GM21737 (cell line): Measurements from ENCODE around the gene KCNH3.

ENCODE experiments used
- ATAC-seq: cut with Tn5 transposase; IDR thresholded peaks from one replicate; pipeline ENCODE4 v1.9.1; 2021; ENCODE audit warnings: mild to moderate bottlenecking, moderate library complexity; ENCODE audit not compliant: unreplicated experiment

Gene KCNH3

DNA sequence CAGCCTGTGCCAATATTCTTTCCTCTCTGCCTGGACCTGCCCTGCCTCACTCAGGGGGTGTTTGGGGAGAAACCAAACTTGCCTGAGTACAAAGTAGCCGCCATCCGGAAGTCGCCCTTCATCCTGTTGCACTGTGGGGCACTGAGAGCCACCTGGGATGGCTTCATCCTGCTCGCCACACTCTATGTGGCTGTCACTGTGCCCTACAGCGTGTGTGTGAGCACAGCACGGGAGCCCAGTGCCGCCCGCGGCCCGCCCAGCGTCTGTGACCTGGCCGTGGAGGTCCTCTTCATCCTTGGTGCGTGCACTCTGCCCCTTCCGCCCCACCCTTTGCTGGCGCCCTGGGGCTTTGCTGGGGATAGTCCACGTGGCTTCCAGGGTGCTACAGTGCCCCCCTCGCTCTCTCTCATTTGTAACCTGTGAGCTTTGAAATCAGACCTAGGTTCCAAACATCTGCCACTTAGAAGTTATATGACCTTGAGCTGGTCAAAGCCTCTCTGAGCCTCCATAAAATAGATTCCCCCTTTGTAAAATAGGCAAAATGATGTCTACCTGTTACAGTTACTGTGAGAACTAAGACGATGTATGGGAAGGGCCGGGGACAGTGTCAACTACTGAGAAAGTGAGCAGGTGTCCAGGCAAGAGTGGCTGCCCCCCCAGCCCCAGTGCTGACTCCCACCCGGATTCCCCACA is 4.5 kb downstream of the KCNH3 start:
- ATAC-seq: no peak

DNA sequence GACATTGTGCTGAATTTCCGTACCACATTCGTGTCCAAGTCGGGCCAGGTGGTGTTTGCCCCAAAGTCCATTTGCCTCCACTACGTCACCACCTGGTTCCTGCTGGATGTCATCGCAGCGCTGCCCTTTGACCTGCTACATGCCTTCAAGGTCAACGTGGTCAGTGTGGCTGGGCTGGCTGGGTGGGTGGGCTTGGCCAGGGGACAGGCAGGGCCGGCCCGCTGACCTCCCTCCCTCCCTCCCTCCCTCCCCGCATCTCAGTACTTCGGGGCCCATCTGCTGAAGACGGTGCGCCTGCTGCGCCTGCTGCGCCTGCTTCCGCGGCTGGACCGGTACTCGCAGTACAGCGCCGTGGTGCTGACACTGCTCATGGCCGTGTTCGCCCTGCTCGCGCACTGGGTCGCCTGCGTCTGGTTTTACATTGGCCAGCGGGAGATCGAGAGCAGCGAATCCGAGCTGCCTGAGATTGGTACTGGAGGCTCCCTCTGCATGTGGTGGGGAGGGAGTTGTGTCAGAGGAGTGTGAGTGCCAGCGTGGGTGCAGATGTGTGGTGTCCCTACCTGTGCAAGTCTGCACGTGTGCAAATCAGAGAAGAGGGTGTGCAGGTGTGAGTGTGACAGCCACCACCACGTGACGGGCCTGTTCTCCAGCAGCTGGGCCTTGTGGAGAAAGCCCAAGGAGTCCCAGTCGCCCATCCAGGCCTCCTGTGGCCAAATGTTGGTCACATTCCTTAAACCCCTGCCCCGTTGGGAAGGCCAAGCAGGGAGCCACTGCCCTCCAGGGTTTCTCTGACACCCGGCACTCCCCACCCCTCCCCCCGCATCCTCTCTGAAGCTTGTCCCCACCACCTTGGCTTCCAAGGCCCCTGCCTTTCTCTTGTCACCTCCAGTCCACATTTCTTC is 5.3 kb downstream of the KCNH3 start:
- ATAC-seq: no peak

DNA sequence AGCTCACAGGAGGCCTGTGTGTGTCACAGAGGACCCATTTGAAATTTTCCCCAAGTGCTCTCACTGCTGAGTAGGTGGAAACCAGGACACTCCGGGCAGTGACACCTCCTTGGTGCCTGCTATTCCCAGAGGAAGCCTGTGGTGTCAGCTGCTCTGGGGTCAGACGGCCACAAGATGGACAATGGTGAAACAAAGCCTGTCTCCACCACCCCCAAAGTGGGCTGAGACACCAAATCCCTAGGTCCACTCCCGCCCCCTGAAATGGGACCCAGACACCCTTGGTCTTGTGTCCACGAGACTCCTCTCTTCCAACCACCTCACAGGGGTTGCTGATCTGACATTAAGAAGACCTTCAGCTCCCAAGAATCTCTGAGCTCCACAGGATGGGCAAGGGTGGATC is 7.0 kb downstream of the KCNH3 start:
- ATAC-seq: no peak

DNA sequence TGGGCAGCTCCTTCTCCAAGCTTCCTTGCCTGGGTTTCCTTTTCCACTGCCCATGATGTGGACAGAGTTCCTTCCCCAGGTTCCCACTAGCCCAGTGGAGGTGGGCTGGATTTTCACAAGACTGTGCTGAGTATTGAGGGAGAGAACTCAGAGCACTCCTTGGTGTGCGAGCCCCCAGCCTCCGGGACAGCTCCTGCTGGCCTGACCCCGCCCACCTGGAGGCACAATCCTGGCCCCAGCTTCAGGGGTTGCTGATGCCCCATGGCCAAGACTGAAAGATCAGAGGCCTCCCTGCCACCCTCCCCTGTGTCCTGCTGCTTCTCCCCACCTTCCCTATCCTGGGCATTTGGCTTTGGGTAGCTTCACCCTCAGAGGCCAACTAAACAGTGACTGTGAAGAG is 7.7 kb downstream of the KCNH3 start:
- no peak for ATAC-seq

DNA sequence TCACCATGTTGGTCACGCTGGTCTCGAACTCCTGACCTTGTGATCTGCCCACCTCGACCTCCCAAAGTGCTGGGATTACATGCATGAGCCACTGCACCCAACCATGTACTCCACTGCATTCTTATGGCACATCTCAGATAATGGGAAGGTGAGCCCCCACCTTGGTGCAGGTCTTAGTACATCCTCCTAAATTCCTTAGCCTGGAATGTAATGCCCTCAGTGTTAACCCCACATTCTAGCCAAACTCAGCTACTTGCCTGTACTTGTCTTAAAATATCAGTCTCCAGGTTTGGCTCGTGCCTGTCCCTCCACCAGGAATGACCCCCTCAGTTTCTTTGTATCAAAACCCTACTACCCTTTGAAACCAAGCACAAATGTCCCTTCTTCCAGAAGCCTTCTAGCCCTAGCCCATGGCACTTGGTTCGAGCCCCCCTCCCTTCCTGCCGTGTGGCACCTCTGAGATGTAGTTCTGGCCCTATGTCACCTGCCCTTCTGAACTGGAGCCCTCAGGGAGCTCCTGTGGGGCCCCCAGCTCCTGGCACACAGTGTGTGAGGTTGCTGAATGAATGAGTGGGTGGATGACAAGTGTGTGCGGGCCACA is 8.4 kb downstream of the KCNH3 start:
- no peak for ATAC-seq

DNA sequence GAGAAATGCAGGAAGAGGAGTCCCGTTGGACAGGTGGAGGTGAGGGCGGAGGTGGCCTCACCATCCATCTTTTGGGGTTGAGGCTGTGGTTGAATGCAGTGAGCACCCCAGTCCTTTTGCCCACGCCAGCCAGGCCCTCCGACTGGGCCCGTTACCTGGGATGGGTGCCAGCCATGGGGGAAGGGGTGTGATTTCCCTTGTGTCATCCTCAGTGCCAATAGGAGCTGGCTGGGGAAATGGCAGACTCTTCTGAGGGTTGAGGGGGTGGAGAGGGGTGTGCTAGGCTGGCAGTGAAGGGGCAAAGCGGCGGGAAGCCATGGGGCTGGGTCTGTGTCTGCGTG is 9.6 kb downstream of the KCNH3 start:
- no peak for ATAC-seq

DNA sequence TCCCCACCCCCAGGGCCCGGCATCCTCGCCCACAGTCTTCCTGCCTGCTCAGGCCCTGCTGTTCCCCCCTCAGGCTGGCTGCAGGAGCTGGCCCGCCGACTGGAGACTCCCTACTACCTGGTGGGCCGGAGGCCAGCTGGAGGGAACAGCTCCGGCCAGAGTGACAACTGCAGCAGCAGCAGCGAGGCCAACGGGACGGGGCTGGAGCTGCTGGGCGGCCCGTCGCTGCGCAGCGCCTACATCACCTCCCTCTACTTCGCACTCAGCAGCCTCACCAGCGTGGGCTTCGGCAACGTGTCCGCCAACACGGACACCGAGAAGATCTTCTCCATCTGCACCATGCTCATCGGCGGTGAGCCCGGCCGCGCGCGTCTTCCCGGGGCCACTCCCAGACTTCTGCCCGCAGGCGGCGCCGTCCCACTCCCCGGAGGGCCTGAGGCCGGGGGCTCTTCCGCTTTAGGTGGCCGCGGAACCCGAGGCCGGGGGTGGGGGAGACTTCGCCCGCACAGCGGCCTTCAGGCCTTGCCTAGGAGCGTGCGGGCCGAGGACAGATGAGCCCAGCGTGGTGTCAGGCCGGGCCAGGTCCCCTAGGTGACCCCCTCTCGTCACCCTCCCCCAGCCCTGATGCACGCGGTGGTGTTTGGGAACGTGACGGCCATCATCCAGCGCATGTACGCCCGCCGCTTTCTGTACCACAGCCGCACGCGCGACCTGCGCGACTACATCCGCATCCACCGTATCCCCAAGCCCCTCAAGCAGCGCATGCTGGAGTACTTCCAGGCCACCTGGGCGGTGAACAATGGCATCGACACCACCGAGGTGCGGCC is 10.2 kb downstream of the KCNH3 start:
- ATAC-seq: no peak

DNA sequence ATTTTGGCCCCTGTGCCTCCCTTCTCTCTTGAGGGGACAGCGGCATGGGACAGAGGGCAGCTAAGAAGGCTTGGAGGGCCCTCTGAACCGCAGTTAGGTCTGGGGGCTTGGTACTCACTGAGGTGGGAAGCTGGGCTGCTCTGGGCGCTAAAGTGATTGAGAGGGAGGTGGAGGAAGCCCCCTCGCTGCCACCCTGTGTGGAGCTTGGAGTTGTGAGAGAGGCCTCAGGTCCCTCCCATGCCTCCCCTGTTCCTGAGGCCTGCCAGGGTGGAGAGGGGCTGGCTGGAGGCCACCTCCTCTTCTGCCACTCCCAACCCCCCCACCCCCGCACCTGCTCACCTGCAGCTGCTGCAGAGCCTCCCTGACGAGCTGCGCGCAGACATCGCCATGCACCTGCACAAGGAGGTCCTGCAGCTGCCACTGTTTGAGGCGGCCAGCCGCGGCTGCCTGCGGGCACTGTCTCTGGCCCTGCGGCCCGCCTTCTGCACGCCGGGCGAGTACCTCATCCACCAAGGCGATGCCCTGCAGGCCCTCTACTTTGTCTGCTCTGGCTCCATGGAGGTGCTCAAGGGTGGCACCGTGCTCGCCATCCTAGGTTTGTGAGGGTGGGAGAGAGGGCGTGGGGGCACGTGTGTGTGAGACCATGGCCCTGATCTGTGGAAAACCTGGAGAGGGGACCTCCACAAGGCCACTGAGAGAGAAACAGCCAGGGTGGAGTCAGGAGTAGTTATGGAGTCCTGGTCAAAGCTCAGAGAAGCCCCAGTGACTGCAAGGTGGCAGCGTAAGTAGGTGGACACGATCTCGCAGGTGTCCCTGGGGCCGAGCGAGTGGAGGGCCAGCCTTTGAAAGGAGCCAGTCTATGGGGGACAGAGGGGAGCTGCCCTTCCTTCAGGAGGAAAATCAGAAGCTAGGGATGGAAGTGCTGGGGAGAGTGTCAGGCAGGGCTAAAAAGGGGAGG is 11.2 kb downstream of the KCNH3 start:
- no peak for ATAC-seq

DNA sequence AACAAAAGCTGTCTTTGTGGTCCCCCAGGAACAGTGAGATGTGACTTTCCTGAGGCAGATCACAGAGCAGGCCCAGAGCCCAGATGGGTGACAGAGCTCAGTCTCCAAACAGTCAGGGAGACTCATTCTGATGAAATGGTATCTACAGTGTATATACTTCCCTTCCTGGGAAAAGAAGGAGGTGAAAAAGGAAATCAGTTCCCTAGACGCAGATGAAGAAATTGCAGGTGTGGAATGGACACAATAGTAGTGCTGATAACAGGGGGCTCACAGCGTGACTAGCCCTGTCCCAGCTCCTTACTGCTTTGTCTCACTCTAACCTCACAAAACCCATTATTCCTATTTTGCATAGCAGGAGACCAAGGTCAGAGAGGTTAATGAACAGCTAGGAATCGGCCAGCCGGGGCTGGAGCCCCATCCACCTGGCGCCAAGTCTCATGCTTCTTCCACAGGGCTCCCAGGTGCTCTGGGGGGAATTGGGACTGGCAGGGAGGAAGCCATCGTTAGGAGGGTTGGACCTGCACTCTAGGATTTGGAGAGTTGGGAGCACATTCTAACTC is 11.9 kb downstream of the KCNH3 start:
- no peak for ATAC-seq

DNA sequence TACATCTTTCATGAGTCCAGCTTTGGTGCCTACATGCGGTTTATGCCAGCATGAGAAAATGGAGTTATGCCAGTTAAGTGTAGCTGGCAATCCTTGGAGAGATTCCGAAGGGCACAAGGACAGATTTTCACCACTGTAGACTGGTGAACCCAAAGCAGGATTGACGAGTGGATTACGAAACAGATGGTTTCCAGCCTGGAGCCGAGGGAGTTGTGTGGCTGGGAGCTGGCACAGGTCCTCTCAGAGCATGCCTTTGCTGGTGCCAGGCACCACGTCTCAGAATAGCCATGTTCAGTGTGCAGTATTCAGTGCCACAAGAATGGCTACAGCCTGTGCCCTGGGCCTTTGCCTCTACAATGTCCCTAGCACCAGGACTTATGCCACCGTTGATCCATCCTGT is 13.2 kb downstream of the KCNH3 start:
- ATAC-seq: no peak

DNA sequence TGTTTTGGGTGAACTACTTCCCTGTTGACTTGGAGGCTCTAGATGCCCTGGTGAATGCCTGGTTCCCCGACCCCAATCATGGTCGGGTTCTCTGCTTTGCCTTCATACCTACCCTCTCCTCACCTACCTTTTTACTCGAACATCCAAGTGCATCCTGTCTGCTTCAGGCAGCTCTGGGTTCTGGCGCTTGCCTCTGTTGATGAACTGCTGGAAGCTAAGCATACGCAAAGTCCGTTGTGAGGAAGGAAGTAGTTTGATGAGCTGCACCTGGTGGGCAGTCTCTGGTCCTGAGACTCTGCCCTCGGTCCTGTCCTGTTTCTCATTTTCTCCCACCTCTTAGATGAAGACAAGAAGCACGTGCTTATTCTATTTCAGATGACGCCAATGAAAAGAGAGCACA is 13.6 kb downstream of the KCNH3 start:
- ATAC-seq: no peak

DNA sequence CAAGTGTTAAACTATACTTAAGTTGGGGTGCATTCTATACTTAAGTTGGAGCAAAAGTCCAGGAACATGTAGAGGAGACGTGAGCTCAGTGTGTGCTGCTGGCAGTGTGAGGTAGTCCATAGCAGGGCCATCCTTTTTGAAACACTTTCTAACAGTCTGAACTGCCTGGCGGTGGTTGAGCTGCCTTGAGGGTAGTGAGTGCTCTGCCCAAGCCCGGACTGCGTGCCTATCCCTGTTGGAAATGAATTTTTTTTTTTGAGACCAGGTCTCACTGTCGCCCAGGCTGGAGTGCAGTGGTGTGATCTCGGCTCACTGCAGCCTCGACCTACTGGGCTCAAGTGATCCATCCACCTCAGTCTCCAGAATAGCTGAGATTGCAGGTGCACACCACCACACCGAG is 14.1 kb downstream of the KCNH3 start:
- ATAC-seq: no peak

DNA sequence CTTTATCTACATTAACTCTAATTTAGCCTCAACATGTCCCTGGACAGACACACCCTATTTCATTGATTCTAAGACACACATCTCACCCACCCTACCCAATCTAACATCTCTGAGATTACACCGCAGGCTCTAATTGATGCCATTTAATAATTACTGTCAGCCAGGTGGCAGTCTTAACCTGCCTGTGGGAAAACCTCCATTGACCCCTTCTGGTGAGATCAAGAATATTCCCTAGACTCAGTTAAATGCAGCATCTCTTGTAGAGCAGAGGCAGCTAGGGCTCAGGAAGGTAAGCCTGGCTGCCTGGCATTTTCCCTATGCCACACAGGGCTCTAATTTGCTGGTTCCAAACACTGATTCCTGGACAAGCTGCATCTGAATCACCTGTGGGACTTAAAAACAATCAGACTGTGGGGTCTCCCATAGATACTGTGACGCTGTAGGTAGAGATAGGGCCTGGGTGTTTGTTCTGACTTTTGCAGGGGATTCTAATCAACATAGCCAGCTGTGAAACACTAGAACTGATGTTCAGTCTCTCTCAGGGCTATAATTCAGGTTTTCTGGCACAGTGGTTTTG is 14.8 kb downstream of the KCNH3 start:
- ATAC-seq: no peak

DNA sequence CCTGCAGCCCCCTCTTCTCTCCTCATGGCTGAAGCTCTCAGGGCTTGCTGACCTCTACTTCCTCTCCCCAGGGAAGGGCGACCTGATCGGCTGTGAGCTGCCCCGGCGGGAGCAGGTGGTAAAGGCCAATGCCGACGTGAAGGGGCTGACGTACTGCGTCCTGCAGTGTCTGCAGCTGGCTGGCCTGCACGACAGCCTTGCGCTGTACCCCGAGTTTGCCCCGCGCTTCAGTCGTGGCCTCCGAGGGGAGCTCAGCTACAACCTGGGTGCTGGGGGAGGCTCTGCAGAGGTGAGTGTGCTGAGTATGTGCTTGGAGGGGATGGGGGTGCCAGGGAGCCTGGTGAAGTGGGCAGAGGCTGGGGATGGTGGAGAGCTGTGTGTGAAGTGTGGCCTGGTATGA is 15.4 kb downstream of the KCNH3 start:
- ATAC-seq: no peak

DNA sequence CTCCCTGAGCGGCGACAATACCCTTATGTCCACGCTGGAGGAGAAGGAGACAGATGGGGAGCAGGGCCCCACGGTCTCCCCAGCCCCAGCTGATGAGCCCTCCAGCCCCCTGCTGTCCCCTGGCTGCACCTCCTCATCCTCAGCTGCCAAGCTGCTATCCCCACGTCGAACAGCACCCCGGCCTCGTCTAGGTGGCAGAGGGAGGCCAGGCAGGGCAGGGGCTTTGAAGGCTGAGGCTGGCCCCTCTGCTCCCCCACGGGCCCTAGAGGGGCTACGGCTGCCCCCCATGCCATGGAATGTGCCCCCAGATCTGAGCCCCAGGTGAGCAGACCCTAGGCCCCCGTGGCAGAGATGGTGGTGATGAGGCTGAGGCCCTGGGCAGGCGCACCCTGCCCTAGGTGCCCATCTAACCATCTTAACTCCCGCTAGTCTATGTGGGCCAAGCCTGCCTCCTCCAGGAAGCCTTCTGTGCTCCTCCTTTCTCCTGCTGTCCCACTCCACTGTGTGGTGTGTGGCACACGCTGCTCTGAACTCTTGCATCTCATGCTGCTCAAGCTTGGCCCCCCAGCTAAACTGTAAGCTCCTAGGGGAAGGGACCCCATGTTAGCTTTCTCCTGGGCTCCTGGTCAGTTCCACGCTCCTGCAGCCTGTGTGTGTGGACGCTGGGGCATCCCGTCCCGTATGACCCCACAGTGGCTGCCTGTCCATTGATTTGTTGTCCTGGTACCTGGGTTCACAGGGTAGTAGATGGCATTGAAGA is 17.0 kb downstream of the KCNH3 start:
- ATAC-seq: no peak

DNA sequence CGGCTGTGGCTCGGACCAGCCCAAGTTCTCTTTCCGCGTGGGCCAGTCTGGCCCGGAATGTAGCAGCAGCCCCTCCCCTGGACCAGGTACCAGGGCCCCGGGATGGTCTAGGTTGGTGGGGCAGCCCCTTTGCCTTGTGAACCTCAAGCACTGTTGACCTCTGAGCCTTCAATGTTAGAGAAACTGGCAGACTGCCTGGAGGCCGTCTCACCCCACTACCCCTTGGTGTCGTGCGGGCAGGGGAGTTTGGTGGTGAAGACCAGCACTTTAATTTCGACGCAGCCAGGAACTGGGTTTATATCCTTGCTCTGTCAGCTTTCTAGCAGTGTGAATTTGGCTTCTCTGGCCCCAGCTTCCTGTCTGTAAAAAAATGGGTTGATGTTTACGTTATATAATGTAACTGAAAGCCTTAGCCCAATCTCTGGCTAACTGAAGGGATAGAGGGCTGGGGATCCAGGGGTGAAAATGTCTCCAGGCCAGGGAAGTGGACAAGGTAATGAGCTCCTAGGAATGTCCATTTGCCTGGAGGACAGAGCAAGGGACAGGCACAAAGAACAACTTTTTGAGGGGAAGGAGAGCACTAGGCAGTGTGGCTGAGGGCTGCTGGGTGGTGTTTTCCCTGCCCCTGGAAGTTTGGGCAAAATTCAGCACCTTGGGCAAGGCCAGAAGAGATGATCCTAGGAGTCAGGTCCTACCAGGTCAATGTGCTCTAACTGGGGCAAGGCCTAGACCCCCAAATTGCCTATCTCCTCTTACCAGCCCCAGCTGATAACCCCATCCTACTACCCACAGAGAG is 17.8 kb downstream of the KCNH3 start:
- no peak for ATAC-seq

DNA sequence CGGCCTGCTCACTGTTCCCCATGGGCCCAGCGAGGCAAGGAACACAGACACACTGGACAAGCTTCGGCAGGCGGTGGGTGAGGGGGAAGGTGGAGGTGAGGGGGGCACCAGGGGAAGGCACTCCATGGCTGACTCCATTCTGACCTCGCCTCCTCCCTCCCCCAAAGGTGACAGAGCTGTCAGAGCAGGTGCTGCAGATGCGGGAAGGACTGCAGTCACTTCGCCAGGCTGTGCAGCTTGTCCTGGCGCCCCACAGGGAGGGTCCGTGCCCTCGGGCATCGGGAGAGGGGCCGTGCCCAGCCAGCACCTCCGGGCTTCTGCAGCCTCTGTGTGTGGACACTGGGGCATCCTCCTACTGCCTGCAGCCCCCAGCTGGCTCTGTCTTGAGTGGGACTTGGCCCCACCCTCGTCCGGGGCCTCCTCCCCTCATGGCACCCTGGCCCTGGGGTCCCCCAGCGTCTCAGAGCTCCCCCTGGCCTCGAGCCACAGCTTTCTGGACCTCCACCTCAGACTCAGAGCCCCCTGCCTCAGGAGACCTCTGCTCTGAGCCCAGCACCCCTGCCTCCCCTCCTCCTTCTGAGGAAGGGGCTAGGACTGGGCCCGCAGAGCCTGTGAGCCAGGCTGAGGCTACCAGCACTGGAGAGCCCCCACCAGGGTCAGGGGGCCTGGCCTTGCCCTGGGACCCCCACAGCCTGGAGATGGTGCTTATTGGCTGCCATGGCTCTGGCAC is 18.5 kb downstream of the KCNH3 start:
- no peak for ATAC-seq
